ENCODE data around the gene GSN.

GSN gene

GRCh38 chr9:121340676-121341392 lies 72.9 kb downstream of the GSN start:
- peak; percentile 64 for DNase-seq (ENCODE audit: low spot score)

GRCh38 chr9:121344184-121344583 lies 76.2 kb downstream of the GSN start:
- no peak for DNase-seq (ENCODE audit: low spot score)
- no peak for TF ChIP-seq CTCF (IDR thresholded peaks at IDR 0.05; ENCODE audit: extremely low read depth, missing control alignments)

More at GRCh38 chr9:121340676-121341392, 72.9 kb downstream of the GSN start:
- no peak for TF ChIP-seq CTCF (IDR thresholded peaks at IDR 0.05; ENCODE audit: extremely low read depth, missing control alignments)

- DNase-seq (ENCODE audit: low spot score), result no peak
- TF ChIP-seq CTCF (IDR thresholded peaks at IDR 0.05; ENCODE audit: extremely low read depth, missing control alignments), result no peak
These were observed 77.1 kb downstream of the GSN start for GRCh38 chr9:121345070-121345469.

GRCh38 chr9:121348221-121348620 lies 80.3 kb downstream of the GSN start:
- no peak for DNase-seq (ENCODE audit: low spot score)
- no peak for TF ChIP-seq CTCF (IDR thresholded peaks at IDR 0.05; ENCODE audit: extremely low read depth, missing control alignments)

- no peak for TF ChIP-seq CTCF (IDR thresholded peaks at IDR 0.05; ENCODE audit: extremely low read depth, missing control alignments)
- no peak for DNase-seq (ENCODE audit: low spot score)
These were observed 81.0 kb downstream of the GSN start for GRCh38 chr9:121349009-121349408.

GRCh38 chr9:121350036-121350435 lies 82.1 kb downstream of the GSN start:
- TF ChIP-seq CTCF (IDR thresholded peaks at IDR 0.05; ENCODE audit: extremely low read depth, missing control alignments), result no peak
- no peak for DNase-seq (ENCODE audit: low spot score)

GRCh38 chr9:121350993-121351561 lies 83.1 kb downstream of the GSN start:
- TF ChIP-seq CTCF (IDR thresholded peaks at IDR 0.05; ENCODE audit: extremely low read depth, missing control alignments), result no peak

More at GRCh38 chr9:121350993-121351561, 83.1 kb downstream of the GSN start:
- DNase-seq (ENCODE audit: low spot score), result no peak
